Inferior parietal cortex (tissue), 1 donor: Measurements from ENCODE around the gene MAST4.

Source experiments
- DNase-seq: peaks from one replicate; pipeline ENCODE4 v3.0.0-alpha.2; 2016; ENCODE audit errors: extremely low spot score

The MAST4 gene

DNA sequence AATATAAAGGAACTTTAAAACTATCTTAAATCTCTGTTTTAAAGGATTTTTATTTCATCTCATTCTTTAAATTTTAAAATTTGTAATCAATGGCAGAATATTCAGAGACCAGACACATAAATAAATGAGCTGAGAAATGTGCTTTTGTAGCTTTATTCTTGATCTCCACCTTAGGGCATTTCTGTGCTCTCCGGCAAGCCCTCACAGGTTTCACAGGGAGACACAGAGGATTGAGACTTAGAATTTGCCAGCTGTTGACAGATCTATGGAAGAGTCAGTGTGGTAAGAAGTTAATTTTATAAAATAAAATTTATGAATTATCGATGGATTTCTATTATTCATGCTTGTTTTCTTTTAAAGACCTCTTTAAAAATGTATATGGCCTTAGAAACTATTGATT is 393.6 kb downstream of the MAST4 start:
- no peak for DNase-seq

DNA sequence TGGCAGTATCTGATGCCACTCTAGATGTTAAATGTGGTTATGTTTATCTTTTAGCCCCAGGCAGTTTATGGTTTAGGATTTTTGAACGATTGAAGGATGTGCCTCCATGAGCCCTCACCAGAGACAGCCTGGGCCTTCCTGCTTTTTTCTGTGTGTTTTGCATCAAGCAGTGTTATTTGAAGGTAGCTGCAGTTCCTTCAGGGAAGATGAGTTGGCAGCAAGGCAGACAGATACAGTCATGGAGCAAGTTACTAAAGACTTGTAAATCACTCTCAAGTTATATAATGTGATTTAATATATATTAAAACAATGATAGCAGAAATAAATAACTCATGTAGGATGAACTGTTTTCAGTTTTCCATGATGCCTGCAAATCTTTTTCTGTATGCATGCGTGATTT is 395.6 kb downstream of the MAST4 start:
- DNase-seq = no peak

DNA sequence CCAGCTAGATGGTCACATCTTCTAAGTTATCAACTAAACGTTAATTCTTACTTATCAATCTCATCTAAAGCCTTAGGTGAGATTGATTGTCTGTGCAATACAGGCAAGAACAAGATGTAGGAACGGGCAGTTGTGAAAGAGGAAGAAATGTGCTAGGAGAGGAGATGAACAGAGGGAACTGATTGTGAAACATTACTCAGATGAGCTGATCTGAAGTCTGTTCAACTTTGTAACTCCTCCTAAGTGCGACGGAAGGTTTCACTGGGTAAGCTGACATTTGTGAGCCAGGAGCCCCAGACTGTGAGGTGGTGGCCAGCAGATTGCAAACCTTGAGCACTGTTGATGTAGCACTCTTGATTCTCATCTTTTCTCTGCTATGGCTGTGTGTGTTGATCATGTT is 396.4 kb downstream of the MAST4 start:
- no peak for DNase-seq

DNA sequence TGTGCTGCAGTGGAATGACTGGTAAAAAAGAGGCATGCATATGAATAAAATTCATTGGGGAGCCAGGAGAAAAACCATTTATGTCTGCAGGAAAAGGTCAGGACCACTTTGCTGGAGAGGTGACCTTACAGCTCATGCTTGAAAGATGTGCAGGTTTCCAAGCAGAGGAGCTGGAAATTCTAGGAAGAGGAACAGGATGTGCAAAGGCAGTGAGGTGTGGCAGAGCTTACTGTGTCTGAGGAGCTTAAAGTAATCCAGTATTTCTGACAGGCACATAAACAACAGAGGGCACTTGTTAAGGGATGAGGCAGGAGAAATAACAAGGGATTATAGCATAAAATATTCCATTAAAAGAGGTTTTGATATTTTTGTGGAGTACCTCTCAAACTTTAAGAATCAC is 397.3 kb downstream of the MAST4 start:
- no peak for DNase-seq

DNA sequence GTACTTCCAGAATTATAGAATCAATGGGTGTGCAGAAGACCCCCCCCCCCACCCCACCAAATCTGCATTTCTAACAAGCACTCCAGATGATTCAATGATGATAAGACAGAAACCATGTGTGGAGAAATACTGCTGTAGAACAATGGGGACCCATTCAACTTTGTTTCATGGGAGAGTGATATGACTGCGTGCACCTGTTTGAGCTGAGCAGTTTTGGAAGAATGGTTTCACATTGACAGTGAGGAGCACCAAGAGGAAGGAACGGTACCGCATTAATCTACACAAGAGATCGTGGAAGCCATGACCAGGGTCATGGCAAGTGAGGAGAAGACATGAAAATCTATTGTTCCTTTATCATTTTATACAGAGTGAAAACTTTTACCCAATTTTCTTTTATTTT is 397.7 kb downstream of the MAST4 start:
- DNase-seq = no peak

DNA sequence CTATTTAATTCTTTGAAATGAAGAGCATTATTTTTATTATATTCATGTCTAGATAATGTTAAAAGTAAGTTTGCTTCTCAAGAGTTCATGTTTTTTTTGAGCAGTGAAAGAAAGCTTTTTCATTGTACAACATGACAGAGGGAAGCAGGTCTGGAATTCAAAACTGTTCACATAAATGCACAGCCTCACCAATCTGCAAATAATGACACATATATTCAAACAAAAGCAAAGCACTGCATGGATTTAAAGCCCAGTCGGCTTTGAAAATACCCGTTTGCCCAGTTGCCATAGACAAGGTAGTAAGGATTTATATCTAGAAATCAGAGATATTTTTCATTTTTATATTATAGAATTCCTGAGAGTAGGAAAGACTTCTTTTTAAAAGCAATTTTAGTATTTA is 398.6 kb downstream of the MAST4 start:
- DNase-seq = no peak

DNA sequence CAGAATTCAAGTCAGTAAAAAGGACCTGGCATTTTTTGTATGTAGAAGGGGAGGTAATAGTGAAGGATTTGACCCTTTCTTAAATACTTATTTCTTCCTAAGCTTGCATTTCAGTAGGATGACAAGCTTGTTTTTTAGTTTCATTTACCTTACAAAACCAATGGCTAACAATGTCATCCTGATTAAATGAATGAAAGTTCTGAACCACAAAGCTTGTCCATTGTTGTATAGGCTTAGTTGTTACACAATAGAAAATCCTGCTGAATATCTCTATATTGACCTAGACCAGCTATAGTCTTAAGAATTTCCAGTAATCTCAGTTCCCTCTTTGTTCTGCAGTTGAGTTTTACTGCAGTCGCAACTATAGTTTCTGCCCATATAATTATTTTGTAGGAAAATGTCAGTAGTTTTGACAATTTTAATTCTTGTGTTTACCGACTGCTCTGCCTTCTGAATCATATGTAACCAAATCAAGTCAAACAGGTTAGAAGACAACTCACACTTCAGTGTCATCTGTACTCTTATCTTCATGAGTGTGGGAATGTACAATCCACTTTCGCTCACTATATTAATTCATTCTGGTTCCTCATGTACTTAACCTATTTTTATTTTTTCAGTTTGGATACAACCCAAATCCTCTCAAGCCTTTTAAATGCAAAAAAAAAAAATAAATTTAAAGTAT is 404.7 kb downstream of the MAST4 start:
- no peak for DNase-seq

DNA sequence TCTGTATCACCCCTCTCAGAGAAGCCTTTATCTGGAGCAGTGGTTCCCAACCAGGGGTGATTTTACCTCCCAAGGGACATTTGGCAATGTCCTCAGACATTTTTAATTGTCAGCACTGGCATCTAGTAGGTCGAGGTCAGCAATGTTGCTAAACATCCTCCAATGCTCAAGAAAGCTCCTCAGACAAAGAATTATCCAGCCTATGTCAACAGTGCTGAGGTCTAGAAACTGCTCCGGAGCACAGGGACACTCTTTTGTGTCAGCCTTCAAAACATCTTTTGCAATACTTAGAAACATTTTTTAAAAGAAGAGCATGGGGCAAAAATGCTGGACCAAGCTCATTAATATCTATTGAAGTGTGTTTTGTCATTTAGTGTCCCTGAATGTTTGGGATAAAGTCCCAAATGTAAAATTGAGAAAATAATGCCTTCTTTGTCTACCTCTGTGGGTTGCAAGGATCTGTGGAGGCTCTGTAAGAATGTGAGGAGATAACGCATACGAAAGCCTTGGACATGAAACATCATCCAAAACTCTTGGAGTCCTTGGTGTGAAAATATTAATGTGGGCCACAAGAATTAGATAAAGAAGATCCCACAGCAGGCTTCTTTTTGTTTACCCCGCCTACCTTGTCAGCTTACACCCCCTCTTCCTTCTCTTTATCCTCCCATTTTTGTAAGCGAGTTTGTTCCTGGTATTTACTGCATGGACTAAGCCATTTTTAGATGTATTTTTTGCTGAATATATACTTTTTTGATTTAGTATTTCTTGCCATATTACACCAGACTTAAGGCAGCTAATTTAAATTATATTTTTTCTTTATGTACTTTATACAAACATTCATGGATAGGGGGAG is 406.9 kb downstream of the MAST4 start:
- DNase-seq = no peak

DNA sequence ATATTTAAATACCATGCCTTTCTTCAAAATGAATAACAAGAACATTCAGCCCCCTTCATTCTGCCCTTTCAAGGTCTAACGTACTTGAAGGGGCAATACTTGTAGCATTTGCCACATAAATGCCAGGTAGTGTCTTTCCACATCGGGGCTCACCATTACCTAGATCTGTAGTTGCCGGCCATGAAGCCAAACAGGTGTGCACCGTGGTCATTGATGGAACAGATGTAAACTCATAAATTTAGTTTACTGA is 407.4 kb downstream of the MAST4 start:
- no peak for DNase-seq

DNA sequence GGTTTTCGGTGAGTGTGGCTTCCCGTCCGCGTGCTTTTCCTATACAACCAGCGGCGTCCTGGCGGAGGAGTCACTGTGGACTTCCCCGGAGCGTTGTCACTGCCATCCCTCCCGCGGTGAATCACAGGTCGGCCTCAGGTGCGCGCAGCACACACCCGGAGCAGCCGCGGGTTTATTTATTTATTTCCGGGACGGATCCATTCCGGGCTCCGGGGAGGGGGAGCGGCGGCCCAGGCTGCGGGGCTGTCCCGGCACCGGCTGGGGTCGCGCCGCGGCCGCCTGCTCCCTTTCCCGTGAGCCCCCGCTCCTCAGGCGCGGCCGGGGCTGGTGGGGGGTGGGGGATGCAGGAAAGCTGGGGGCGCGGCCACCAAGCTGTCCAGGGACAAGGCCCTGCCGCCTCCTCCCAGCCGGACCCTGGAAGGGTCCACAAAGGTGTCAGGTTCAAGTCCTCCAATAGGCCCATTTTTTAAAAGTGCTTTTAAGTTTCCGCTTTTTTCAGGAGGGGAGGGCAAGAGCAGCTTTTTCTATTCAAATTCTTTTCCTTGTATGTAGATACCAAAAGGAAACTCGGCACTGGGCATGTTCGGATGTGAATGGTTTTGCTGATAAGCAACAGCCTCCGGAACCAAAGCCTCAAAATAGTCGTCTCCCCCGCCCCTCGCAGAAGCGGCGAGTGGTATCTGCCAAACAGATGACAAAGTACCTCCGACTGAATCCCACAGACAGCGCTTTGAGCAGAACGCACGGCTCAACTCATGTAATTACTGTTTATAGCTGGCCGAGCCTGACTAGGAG is 407.9 kb downstream of the MAST4 start:
- DNase-seq = peak; percentile 73

DNA sequence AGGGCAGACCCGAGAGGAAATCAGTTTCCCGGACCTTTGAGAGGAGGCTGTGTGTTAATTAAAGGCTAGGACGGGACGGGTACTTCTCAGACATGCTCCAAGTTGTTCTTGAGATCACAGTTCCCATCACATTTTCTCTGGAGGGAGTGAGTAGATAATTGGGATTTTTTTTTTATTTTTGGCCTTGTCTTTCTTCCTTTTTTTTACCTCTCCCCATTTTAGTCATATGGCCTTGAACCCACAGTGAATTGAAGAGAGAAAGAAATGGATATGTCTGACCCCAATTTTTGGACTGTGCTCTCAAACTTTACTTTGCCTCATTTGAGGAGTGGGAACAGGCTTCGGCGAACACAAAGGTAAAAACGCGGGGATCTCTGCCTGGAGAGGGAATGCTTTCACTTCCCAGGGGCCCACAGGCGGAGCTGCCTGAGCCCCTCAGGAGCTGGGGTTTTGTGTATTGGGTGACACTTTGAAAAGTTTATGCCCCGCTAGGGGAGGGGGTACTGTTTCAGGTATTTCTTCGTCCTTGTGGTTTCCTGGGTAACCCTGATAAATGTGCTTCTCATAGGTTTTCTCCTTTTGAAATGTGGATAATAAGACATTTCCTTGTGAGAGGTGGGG is 408.6 kb downstream of the MAST4 start:
- no peak for DNase-seq

DNA sequence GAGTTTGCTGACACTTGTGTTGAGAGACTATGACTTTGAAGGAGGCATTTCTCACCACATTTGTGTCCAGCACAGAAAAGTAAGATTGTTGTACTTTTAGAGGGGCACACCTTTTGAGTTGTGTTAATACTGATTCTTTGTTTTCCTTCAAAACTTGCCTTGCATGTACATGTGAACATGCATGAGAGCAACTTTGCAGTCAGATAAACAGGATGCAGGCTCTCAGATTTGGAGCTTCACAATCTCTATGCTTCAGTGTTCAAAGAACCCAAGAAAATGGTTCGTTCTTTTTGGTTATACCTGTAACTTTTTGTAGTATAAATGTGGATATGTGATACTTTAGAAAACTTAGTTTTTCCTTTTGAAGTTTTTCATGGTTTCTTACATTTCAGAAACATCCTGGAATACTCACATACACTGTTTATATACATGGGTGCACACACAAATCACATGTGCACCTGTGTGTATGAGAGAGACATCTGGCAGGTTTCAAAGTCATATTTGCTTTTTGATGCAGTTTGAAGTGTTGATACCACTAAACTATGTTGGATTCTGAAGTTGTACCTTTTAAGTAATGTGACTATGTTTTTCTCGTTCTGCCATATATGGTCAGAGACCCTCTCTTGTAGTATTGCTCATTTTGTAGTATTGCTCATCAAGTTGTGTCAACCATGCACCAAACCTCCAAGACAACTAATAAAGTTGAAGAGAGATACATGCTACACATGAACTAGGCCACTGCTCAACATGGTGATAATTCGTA is 409.7 kb downstream of the MAST4 start:
- DNase-seq = no peak

DNA sequence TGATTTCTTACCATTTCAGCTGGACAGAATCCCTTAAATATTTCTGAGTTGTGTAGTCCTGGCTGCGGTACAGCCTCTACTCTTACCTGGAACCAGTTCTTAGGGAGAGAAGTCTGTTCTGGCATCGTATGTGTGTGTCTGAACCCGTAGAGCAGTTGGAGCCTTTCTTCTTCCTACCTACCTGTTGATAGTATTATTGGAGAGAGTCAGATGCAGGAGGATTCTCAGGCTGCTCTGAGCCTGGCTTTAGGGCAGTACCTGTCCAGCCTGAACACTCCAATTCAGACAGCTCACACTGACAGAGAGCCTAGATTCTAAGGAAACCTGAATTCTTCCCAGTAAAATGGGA is 410.3 kb downstream of the MAST4 start:
- no peak for DNase-seq

DNA sequence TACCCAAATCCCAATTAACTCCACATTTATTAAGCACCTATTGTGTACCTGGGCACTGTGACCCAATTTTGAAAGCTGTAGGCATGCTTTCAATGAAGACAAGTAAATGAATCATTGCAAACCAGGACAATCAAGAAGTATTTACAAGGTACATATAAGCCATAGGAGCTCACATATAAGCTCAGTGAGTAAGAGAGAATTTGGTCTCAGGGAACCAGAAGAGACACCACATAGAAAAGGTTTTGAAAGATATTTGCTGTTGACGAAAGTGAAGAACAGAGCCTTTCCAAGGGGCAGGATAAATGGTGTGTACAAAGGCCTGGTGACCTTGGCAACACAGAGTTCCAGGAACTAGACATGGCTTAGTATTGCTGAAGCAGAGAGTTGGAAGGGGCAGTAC is 412.8 kb downstream of the MAST4 start:
- no peak for DNase-seq

DNA sequence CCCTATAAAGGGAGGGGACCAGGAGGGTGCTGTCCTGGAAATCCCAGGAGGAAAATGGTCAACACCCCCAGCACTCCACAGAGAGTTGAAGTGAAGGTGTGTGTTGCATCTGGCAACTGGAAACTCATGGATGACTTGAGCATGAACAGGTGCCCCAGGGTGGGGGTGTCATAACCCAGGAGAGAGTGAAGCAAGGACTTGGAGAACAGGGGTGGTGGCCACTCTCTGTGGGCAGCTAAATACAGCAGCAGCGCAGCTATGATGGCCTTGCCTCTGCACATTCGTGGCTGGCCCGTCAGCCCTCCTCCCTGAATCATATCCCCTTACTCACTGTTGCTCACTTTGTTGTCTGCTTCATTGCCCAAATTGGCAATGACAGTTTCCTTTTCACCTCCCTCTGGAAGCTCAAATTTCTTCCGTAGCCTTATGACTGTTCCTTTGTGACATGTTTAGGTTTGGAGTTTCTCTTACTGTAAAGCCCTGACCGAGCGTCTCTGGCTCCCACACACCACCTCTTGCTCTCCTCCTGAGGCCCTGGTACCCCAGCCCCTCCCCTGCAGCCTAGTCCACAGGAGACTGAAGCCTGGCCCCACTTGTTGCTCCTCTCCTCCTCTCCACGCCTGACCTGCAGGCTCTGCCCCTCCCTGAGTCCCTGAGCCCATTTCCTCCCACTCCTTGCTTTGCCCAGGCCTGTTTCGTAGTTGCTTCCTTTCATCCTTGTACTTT is 414.7 kb downstream of the MAST4 start:
- no peak for DNase-seq

DNA sequence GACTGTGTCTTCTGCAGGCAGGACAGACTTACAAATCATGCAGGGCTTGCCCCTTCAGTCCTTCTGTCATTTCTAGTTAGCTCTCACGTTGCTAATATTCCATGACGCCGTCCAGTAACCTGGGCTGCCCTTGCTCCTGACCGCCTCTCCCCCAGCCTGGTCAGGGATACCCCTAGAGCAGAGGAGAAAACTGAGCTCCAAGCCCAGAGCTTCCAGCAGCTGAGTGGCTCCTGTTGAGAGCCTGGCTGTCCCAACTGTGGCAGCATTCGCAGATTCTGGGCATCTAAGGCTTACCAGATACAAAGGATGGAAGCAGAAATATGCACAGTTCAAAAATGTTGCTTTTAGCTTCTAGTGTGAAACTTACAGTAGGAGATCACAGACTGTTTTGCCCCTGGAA is 415.2 kb downstream of the MAST4 start:
- DNase-seq = no peak

DNA sequence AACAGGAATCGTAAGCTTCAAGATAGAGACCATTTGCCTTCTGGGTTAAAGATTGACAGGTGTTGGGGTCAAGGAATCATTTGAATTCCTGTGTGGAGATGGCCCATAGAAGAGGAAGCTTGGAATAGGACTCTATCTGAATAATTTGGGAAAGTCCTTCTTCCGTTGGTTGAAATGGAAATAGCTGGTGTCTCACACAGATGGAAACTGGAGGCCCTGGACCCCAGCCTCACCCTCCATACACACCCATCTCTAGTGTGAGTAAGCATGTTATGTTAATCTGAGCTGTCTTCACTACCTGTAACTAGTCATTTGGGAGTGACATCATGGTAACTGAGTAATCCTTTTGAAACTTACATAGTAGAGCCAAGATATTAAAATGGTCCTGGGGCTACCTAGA is 416.0 kb downstream of the MAST4 start:
- no peak for DNase-seq

DNA sequence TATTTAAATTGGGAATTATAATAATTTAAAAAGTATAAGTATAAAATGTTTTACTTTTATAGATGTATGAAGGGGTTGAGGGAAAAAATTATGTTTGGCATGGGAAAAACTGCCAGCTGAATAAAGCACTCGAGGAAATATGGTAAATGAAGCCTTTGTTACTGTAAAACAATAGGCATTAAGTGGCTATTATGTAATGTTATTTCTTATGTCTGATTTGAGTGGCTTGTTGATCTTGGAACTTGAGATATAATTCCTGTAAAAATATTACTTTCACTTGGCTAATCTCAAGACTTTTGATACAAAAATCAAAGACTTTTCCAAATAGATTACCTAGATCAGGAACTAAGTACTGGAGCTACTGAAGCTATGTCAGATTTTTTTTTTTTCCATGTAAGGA is 417.5 kb downstream of the MAST4 start:
- DNase-seq = no peak

DNA sequence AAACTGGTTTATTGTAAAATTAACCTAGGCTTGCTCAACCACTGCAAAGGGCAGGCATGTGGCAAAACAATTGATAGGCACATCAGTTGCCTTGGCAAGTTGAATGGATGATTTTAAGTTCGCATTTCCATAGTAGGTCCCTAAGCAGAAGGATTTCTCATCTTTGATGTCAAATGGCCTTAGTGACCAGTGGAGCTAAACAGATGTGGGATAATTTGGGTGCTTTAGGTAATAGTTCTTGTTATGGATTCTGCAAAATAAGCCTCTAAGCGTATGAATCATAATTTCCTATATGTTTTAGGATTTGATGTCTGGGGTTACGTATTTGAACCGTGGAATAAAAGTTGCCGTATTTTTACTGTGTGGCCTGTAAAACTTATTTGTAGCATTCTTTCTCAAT is 418.0 kb downstream of the MAST4 start:
- DNase-seq = no peak

DNA sequence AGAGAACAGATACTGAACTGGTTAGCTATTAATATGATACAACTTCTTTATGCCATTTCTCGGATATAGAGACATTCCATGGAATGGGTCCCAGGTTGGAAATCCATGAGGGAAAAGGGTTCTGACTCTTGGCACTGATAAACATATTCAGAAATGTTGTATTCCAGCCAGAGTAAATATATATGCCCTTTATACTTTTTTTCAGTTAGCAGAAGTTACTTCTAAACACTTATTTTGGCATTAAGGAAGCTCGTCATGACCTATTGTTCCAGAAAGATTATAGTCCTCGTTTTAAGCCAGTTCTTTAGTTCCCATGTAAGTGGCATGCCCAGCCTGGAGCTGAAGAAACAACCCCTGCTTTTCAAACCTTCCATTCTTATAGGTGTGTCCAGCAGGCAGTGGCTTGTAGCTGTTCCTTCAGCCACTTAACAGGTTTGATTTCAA is 418.8 kb downstream of the MAST4 start:
- no peak for DNase-seq

DNA sequence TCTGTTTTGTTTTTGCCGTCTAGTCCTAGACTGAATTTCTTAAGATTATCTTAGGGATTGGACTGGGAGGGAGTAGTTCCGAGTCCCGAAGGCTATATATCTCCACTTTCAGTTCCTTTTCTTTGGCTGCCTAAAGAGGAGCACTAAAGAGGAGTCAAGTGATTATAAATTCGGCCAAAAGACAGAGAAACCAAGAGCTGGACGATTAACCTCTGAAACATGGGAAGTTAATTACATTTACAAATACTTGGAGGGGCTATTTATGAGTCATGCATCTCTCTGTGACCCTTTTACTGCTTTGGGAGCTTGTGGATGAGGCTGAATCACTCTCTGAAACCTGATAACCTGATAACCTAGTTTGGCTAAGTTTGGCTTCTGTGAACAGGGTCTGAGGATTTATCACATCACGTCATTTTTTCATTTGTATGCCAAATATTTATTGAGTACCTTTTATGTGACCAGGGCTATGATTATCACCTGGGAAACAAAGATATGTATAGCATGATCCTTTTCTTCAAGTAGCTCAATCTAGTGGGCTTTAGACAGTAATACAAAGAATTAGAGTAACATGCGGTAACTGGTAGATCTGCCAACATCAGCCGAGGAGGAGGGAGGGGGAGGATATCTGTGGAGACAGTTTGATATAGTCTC is 419.5 kb downstream of the MAST4 start:
- DNase-seq = no peak
